ENCODE data around the gene CT45A9.
A peak's percentile ranks its signal among the peaks of the same experiment; 100 is the strongest.
"Not testable (repeated sequence)": the region's sequence is repeated elsewhere in the genome, so short reads cannot be mapped to it uniquely, and the experiment has no call there.

CT45A9 gene

GRCh38 chrX:135871712-135872111 is at the start of gene CT45A9:
CT45A9 (minus strand) TSS chrX:135871812; CDS start chrX:135868061, 3,751 bp downstream.
- not testable (repeated sequence) for DNase-seq (ENCODE audit: low spot score)

GRCh38 chrX:135920516-135920915 is 48.9 kb upstream of the CT45A9 start:
- not testable (repeated sequence) for DNase-seq (ENCODE audit: low spot score)

- no peak for DNase-seq (ENCODE audit: low spot score)
Observed at GRCh38 chrX:135914404-135914803, 42.8 kb upstream of the CT45A9 start.

GRCh38 chrX:135910251-135910650 is 38.6 kb upstream of the CT45A9 start:
- DNase-seq (ENCODE audit: low spot score), result no peak

GRCh38 chrX:135893294-135893817 is 21.7 kb upstream of the CT45A9 start, which contains the start of the genes CT45A10 and SAGE1:
CT45A10 (minus strand) TSS chrX:135893444; CDS start chrX:135885344, 8,100 bp downstream.
SAGE1 (plus strand) TSS chrX:135893716; CDS start chrX:135896243, 2,527 bp downstream.
- peak; percentile 12 for DNase-seq (ENCODE audit: low spot score)

- no peak for DNase-seq (ENCODE audit: low spot score)
Observed at GRCh38 chrX:135892781-135893180, 21.2 kb upstream of the CT45A9 start.

- DNase-seq (ENCODE audit: low spot score), result no peak
Observed at GRCh38 chrX:135890087-135890585, 18.5 kb upstream of the CT45A9 start.

- not testable (repeated sequence) for DNase-seq (ENCODE audit: low spot score)
Observed at GRCh38 chrX:135888976-135889375, 17.4 kb upstream of the CT45A9 start.

GRCh38 chrX:135888230-135888629 is 16.6 kb upstream of the CT45A9 start:
- not testable (repeated sequence) for DNase-seq (ENCODE audit: low spot score)

GRCh38 chrX:135882741-135883140 is 11.1 kb upstream of the CT45A9 start:
- not testable (repeated sequence) for DNase-seq (ENCODE audit: low spot score)

- not testable (repeated sequence) for DNase-seq (ENCODE audit: low spot score)
Observed at GRCh38 chrX:135854438-135854837, 17.2 kb downstream of the CT45A9 start, which contains the start of gene CT45A8. CT45A8 (minus strand) TSS chrX:135854538; CDS start chrX:135850783, 3,755 bp downstream.

GRCh38 chrX:135837180-135837579 is 34.4 kb downstream of the CT45A9 start, which contains the start of gene CT45A7:
CT45A7 (minus strand) TSS chrX:135837280; CDS start chrX:135833533, 3,747 bp downstream.
- not testable (repeated sequence) for DNase-seq (ENCODE audit: low spot score)

- DNase-seq (ENCODE audit: low spot score), result not testable (repeated sequence)
Observed at GRCh38 chrX:135819912-135820311, 51.7 kb downstream of the CT45A9 start, which contains the start of gene CT45A2. CT45A2 (minus strand) TSS chrX:135820012; CDS start chrX:135816265, 3,747 bp downstream.

Data from COLO829 (cell line).